ENCODE data around the gene ATG10. TPM values are rescaled to one million over a fixed set of nuclear protein-coding genes. Genes with fewer than 3 reads are reported as not detected.

ATG10 gene
- total RNA-seq, 1 experiment from 2014 or later: 7.6 TPM

DNA sequence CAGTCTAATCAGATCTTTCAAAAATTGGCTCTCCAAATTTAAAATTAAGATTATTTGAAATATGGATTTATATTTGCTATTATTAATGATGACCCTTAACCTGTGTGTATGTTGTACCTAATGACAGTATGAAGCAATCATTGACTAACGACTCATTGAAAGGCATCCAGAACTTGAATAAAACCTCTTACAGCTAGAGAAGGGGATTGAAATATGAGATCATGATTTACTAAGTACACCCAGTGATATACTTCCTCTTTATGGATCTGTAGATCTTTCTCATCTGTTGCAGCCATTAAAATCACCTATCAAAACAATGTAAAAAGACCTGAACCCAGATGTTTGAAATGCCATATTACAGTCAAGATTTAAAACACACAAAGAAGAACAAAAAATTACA, 179.8 kb downstream of the ATG10 start:
- H3K4me1 Mint-ChIP-seq: peaks cover 13 to 16% of the 10 kb centered on the region in 2 experiments
- no peak overlapping the region for H2BK5ac ChIP-seq (ENCODE audit: insufficient read length, low read length)
- H3K9me3 Mint-ChIP-seq: no peaks in the 10 kb centered on the region
- H3K36me3 Mint-ChIP-seq (ENCODE audit: insufficient read depth in 1 of 3, low read depth in 3 of 3): no peaks in the 10 kb centered on the region
- no peaks in the 10 kb centered on the region; the same call in 1 of the 2 replicates for H3K4me1 ChIP-seq (ENCODE audit: insufficient read depth, low read length)
- no peaks in the 10 kb centered on the region for H4K20me1 ChIP-seq (ENCODE audit: control insufficient read depth, insufficient read depth, insufficient read length)
- H3K27ac ChIP-seq (ENCODE audit: insufficient read length, low read depth, low read length): no peak overlapping the region
- DNase-seq: no peak
- no peak overlapping the region for H3K56ac ChIP-seq (ENCODE audit: insufficient read length, low read depth, low read length)
- no peak overlapping the region for H4K5ac ChIP-seq (ENCODE audit: insufficient read length, low read depth, low read length)
- H3K9ac ChIP-seq (ENCODE audit: extremely low read depth, insufficient read length, low read length): no peak overlapping the region
- no peaks in the 10 kb centered on the region for H3K79me2 ChIP-seq (ENCODE audit: insufficient read depth, low read length)
- no peak overlapping the region for H3K14ac ChIP-seq (ENCODE audit: insufficient read depth, low read length)
- H4K91ac ChIP-seq (ENCODE audit: insufficient read length, low read depth, low read length): no peak overlapping the region
- no peaks in the 10 kb centered on the region for H3K23me2 ChIP-seq (ENCODE audit: insufficient read length, low read depth, low read length, poor library complexity, severe bottlenecking)
- H2BK15ac ChIP-seq (ENCODE audit: low read depth, low read length): no peak overlapping the region
- no peaks in the 10 kb centered on the region for H3K9me3 ChIP-seq (ENCODE audit: control insufficient read depth, low read depth, low read length)
- H3K27me3 ChIP-seq (ENCODE audit: insufficient read depth, low read length): no peaks in the 10 kb centered on the region
- H3K23ac ChIP-seq (ENCODE audit: insufficient read length, low read depth, low read length): no peak overlapping the region
- no peak overlapping the region for H2BK120ac ChIP-seq (ENCODE audit: low read depth, low read length, poor library complexity, severe bottlenecking)
- no peak overlapping the region for H2AFZ ChIP-seq (ENCODE audit: low read length)
- no peak overlapping the region for H2BK20ac ChIP-seq (ENCODE audit: low read depth, low read length, poor library complexity, severe bottlenecking)
- H2AK5ac ChIP-seq (ENCODE audit: insufficient read length, low read length): no peak overlapping the region
- H4K8ac ChIP-seq (replicated peaks; ENCODE audit: insufficient read length, low read depth, low read length): no peak overlapping the region
- no peak for TF ChIP-seq CTCF (conservative IDR thresholded peaks at IDR 0.05)
- no peak overlapping the region for H3K4me2 ChIP-seq (ENCODE audit: insufficient read depth, insufficient read length, low read length)
- no CpG with 5 or more reads among the region's 1 CpG for WGBS (ENCODE audit: extremely low coverage, insufficient read length, low lambda C conversion rate)
- no peaks in the 10 kb centered on the region for H3K79me1 ChIP-seq (ENCODE audit: insufficient read depth, low read depth, low read length, poor library complexity, severe bottlenecking)
- H2BK12ac ChIP-seq (ENCODE audit: insufficient read length, low read depth, low read length): no peak overlapping the region
- no peak overlapping the region for H3K18ac ChIP-seq (ENCODE audit: insufficient read length, low read depth, low read length)
- no peak overlapping the region for H3K4ac ChIP-seq (ENCODE audit: low read depth, low read length)
- H3T11ph ChIP-seq (ENCODE audit: low read length): no peak overlapping the region
- peak overlapping the region in 1 of 3 experiments; percentile 55; a peak in 1 of 7 replicates for H3K27ac Mint-ChIP-seq
- H3K4me3 Mint-ChIP-seq: no peak overlapping the region
- H3K27me3 Mint-ChIP-seq (ENCODE audit: low read depth): no peaks in the 10 kb centered on the region

Data from H9 (cell line).